ENCODE data around the gene RBMS3. TPM values are rescaled to one million over a fixed set of nuclear protein-coding genes. Genes with fewer than 3 reads are reported as not detected.
"Not testable (repeated sequence)": the region's sequence is repeated elsewhere in the genome, so short reads cannot be mapped to it uniquely, and the experiment has no call there.

RBMS3 gene
- total RNA-seq, 3 donors from 2014 or later = 4.6 to 53.6 (median 11.7) TPM

DNA sequence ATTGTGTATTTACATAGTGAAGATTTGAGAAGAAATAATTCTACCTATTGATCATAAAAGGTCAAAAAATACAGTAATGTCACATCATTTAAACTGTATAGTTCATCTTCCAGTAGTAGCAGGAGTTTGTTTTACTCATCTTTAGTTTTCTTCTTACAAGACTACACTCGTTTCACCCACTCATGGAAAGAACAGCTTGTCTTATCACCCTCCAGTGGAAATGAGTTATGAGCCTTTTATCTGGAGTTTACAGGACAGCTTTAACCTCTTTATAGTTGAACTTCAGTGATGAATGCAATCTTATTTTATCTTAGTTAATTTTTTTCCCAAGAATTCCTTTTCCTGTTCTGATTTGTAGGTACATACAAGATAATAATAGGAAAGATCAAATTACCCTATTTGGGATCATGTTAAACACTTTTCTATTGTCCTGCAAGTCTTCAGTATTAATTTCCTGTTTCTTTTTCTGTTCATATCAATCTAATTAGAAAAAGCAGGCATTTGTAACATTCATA is 36.8 kb downstream of the RBMS3 start:
- Histone ChIP-seq H3K9me3 (no peaks in the 10 kb centered on the region), H3K36me3 (ENCODE audit: low read depth) (no peaks in the 10 kb centered on the region), H3K4me1 (ENCODE audit: low read depth) (no peaks in the 10 kb centered on the region), H3K4me3 (no peak overlapping the region)
- intact Hi-C loops (cut with DNase I, micrococcal nuclease) = no loop called here
- ATAC-seq (no peak), DNase-seq (no peak)
- TF ChIP-seq, protein P1, sequence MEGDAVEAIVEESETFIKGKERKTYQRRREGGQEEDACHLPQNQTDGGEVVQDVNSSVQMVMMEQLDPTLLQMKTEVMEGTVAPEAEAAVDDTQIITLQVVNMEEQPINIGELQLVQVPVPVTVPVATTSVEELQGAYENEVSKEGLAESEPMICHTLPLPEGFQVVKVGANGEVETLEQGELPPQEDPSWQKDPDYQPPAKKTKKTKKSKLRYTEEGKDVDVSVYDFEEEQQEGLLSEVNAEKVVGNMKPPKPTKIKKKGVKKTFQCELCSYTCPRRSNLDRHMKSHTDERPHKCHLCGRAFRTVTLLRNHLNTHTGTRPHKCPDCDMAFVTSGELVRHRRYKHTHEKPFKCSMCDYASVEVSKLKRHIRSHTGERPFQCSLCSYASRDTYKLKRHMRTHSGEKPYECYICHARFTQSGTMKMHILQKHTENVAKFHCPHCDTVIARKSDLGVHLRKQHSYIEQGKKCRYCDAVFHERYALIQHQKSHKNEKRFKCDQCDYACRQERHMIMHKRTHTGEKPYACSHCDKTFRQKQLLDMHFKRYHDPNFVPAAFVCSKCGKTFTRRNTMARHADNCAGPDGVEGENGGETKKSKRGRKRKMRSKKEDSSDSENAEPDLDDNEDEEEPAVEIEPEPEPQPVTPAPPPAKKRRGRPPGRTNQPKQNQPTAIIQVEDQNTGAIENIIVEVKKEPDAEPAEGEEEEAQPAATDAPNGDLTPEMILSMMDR (IDR thresholded peaks at IDR 0.05) = no peak

DNA sequence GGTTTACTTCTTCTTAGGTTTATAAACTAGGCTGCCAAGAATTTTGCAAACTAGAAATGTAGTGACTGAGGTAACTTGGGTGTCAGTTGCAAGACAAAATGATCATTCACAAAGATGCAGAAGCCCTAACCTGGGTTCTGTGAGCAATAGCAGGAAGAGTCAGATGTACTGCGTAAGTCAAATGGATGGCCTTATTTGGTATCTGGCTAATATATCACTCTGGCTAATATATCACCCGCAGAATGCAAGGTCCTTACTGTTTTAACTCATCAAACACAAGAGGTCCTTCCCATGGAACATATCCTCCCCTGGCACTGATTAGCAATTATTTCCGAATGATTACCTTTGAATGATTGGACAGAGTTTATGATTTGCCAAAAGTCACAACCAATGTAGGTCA is 37.4 kb downstream of the RBMS3 start:
- ATAC-seq = no peak
- intact Hi-C loops (cut with DNase I, micrococcal nuclease) = no loop called here
- DNase-seq = no peak

DNA sequence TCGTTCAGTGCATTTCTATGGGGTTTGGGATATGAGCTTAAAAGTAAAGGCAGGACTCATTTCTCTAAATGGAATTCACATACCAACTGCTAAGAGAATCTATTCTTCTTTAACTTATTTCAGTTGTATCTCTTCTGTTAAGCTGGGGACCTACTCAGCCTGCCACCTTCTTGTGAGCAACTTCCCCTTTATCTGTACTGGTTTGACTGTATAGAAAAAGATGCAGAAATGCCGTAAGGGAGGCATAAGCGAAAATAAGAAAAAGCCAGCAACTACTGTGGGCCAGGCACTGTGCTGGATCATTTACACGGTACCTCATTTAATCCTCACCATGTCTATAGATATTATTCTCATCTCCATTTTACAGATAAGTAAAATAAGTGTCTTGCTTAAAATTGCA is 38.4 kb downstream of the RBMS3 start:
- H3K9me3 ChIP-seq = no peaks in the 10 kb centered on the region
- no peak overlapping the region for H3K4me3 ChIP-seq
- intact Hi-C loops (cut with DNase I, micrococcal nuclease) = no loop called here
- no peak for DNase-seq
- H3K36me3 ChIP-seq (ENCODE audit: low read depth) = no peaks in the 10 kb centered on the region
- ATAC-seq = no peak
- H3K4me1 ChIP-seq (ENCODE audit: low read depth) = no peaks in the 10 kb centered on the region
- TF ChIP-seq, protein P1 (IDR thresholded peaks at IDR 0.05) = no peak

More for the DNA sequence above, 37.4 kb downstream of the RBMS3 start:
- Histone ChIP-seq H3K36me3 (ENCODE audit: low read depth) (no peaks in the 10 kb centered on the region), H3K9me3 (no peaks in the 10 kb centered on the region), H3K4me3 (no peak overlapping the region), H3K4me1 (ENCODE audit: low read depth) (no peaks in the 10 kb centered on the region)
- TF ChIP-seq, protein P1 (IDR thresholded peaks at IDR 0.05) = no peak

DNA sequence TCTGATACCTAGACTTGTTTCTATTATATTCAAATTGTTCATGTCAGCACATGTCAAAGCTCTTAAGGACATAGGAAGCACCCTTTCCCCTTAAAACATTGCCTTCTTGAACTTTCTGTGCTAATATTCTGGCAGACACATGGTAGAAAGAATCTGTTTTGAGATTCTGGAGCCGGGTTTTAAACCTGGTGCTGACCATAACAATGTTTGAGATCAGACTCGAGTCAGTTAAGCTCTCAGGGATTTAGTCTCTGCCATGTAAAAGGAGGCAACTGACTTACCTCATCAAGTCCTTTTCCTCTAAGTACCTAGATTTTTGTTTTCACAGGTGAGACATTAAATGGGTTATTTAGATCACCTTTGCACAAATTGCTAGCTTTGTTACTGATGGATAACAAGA is 38.9 kb downstream of the RBMS3 start:
- intact Hi-C loops (cut with DNase I, micrococcal nuclease) = no loop called here
- H3K9me3 ChIP-seq = no peaks in the 10 kb centered on the region
- no peaks in the 10 kb centered on the region for H3K4me1 ChIP-seq (ENCODE audit: low read depth)
- DNase-seq (no peak), ATAC-seq (no peak)
- TF ChIP-seq, protein P1 (IDR thresholded peaks at IDR 0.05) = no peak
- no peaks in the 10 kb centered on the region for H3K36me3 ChIP-seq (ENCODE audit: low read depth)
- no peak overlapping the region for H3K4me3 ChIP-seq

DNA sequence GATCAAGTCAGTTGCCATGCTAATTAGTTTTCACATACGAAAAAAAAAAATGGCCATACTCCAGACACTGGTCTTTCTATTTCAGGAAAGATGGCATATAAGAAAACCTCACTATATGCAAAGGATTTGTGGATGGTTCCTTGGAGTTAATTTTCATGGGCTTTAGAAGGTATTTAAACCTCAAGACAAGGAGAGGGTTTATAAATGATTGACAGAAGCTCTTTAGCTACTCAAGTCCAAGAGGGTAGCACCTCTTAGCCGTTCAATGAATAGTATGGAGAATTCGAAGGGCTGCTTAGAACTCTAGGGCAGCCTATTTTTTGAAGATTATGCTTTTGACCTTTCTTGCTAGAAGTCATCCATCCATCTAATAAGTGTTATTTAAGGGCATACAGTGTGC is 41.7 kb downstream of the RBMS3 start:
- intact Hi-C loops (cut with DNase I, micrococcal nuclease) = no loop called here
- H3K9me3 ChIP-seq = no peaks in the 10 kb centered on the region
- H3K4me1 ChIP-seq (ENCODE audit: low read depth) = no peaks in the 10 kb centered on the region
- no peak for ATAC-seq
- no peak for DNase-seq
- H3K36me3 ChIP-seq (ENCODE audit: low read depth) = no peaks in the 10 kb centered on the region
- no peak overlapping the region for H3K4me3 ChIP-seq
- TF ChIP-seq, protein P1 (IDR thresholded peaks at IDR 0.05) = no peak

DNA sequence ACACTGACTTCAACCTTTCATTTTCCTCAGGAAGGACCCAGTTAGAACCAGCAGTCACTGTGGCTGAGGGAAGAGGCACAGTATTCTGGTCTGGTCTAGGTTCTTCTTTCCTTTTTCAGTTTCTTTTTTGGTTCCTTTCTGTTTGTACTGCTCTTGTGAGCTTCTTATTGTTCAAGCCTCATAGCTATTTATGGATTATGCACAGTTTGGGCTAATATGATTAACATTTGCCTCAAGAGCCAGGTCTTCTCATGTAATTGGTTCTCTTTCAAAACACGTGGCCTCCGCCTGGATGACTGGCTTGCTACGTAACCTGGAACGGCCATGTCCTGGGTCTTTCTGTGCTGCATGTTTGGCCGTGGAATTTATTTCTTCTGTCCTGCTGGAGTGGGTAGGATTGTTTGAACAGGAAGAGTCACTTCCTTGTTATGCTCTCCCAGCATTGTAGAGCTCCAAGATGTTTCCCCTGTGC is 43.3 kb downstream of the RBMS3 start:
- ATAC-seq (peak; percentile 60), DNase-seq (peak; percentile 7 to 18 (median 16))
- Histone ChIP-seq H3K4me1 (ENCODE audit: low read depth) (no peaks in the 10 kb centered on the region), H3K9me3 (no peaks in the 10 kb centered on the region), H3K36me3 (ENCODE audit: low read depth) (no peaks in the 10 kb centered on the region), H3K4me3 (no peak overlapping the region)
- intact Hi-C loops (cut with DNase I, micrococcal nuclease) = no loop called here
- TF ChIP-seq, protein P1 (IDR thresholded peaks at IDR 0.05) = no peak

DNA sequence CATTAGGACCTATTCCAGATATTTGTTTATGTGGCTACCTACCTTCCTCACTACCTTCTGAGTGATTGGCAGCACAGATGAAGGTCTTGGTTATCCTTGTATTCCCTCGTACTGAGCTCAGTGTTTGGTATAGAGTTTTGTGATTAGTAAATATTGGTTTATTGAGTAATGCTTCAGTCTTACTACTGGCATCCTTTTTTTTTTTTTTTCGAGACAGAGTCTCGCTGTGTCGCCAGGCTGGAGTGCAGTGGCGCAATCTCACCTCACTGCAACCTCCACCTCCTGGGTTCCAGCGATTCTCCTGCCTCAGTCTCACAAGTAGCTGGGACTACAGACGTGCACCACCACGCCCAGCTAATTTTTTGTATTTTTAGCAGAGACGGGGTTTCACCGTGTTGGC is 45.7 kb downstream of the RBMS3 start:
- H3K4me3 ChIP-seq; intact Hi-C loops (cut with DNase I, micrococcal nuclease); H3K36me3 ChIP-seq (ENCODE audit: low read depth); H3K4me1 ChIP-seq (ENCODE audit: low read depth); ATAC-seq; DNase-seq; H3K9me3 ChIP-seq: not testable (repeated sequence)
